ENCODE results near the gene HIVEP1.
"Not testable (repeated sequence)": the region's sequence is repeated elsewhere in the genome, so short reads cannot be mapped to it uniquely, and the experiment has no call there.

The HIVEP1 gene

GRCh38 chr6:12084681-12085080 lies 72.6 kb downstream of the HIVEP1 start:
- DNase-seq (ENCODE audit: low spot score) = no peak

DNA sequence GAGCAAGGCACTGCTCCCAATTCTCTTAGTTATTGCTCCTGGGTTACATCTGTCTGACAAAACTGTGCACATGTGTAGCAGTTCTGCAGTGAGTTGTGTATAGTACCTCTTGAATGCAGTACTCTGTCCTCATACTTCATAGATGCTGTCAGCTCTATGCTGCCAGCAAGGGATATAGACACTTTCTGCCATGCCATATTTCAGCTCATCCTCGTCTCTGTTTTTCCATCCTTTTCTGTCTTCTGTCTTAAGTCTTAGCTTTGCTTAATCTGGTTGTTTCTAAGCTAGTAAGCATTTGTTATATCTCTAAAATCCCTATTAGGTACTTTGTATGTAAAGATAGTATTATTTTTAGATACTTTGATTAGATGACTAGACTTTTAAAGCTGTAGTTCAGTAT lies 76.4 kb downstream of the HIVEP1 start:
- DNase-seq (ENCODE audit: low spot score) = no peak

- no peak for DNase-seq (ENCODE audit: low spot score)
Measured at GRCh38 chr6:12090714-12091113, 78.6 kb downstream of the HIVEP1 start.

- no peak for DNase-seq (ENCODE audit: low spot score)
Measured at GRCh38 chr6:12092762-12093161, 80.7 kb downstream of the HIVEP1 start.

DNA sequence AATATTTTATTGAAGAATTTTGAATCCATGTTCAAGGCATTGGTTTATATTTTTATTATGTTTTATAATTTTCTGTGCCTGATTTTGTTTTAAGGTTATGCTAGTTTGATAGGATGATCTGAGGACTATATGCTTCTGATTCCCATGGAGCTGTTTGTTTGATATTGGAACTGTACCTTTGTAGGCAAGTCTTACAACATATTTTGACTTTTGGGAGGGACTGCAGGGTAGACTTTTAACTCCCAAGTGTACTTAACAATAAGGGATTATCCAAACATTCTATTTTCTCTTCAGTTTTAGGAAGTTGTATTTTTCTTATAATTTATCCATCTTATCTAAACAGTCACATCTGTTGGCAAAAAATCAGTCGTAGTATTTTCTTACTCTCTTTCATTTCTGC lies 82.6 kb downstream of the HIVEP1 start:
- DNase-seq (ENCODE audit: low spot score) = no peak

DNA sequence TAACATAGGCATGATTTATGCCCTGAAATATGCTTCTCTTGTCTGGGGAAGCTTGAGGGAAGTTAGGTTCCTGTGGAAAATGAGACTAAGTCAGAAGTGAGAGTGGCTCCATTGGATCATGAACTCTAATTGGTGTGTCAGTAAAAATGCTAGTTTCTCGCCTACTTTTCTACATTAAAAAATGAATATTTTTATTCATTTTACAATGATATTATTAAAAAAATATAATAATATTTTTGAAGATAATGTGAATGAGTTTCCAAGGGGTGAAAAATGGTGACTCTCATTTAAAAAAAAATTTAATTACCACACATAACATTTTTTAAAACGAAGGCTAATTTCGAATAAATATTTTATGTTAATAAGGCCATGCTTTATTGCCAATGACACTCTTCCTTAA lies 84.2 kb downstream of the HIVEP1 start:
- DNase-seq (ENCODE audit: low spot score) = no peak

DNA sequence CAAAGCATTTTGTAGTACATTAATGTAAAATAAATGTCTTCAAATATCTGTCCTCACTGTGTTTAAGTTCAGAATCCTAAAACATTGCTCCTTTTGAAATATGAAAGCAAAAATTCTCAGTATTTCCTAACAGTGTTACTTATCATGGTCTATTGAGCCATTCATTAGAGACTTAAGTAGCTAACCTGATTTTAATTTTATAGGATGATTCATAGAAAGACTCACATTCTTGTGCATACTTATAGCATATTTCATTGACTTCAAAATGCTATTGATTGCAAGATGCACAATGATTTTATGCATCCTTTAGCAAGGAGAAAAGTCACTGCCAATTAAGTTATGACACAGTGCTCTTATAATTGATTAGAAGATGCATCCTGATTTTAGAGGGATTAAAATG lies 85.7 kb downstream of the HIVEP1 start:
- DNase-seq (ENCODE audit: low spot score) = no peak

DNA sequence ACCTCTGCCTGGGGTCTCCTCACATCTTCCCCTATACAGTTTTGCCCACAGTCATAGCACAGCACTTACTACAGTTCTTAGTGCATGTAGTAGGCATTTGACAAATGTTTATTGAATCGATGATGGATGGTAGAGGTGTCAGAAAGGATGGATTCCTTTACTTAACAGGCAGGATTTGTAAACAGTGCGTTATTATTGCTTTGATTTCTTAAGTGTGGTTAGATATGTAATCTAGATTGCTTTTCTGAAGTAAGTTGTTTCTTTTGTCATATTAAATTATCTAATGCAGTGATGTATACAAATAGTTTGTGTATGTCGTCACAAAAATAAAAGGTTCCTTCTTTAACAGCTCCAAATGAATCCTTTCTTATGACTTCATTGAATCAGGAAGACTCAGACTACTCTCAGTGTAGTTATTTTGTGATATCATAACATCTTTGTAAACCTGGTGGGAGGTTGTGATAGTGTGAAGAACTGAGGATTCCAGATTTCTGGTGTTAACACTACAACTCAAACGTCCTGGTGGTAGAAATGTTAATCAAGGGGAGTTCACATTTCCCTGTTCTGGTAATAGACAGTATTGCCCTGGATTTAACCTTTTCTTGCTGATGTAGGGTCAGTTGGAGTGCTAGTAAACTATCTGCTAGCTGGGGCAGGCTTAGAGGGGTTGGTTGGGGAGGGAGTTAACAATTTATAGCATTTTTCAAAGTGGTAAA lies 87.7 kb downstream of the HIVEP1 start:
- DNase-seq (ENCODE audit: low spot score) = no peak

GRCh38 chr6:12101048-12101447 lies 88.9 kb downstream of the HIVEP1 start:
- no peak for DNase-seq (ENCODE audit: low spot score)

DNA sequence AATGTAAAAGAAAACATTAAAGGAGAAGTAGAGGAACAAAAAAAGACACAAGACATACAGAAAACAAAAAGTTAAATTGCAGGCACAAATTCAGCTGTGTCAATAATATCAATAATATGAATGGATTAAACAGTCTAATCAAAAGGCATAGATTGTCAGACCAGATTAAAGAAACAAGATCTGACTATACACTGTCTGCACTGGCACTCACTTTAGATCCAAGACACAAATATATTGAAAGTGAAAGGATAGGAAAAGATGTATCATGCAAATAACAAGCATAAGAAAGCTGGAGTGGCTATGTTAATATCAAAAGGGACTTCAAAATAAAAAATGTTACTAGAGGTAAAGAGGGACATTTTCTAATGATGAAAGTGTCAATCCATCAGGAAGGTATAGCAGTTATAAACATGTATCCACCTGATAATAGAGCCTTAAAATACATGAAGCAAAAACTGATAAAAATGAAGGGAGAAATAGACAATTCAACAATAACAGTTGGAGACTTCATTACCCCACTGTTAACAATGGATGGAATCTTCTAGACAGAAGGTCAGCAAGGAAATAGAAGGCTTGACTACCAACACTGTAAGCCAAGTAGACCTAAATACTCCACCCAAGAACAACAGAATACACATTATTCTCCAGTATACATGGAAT lies 89.7 kb downstream of the HIVEP1 start:
- DNase-seq (ENCODE audit: low spot score) = no peak

DNA sequence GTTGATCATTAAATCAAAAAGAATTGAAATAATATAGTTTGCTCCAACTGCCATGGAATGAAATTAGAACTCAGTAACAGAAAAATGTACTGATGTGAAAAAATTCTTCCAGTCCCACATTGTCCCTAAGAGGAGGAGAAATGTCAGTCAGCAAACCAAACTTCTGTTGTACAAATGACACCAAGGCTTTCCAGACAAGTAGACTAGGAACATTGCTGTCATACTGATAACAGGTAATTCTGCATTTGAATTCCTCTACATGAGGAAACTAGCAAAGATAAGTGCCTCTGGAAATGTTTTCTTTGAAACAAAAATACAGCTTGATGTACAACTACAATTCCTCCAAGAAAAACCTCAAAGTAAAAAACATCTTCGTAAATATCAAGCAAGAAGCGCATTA lies 90.2 kb downstream of the HIVEP1 start:
- no peak for DNase-seq (ENCODE audit: low spot score)

DNA sequence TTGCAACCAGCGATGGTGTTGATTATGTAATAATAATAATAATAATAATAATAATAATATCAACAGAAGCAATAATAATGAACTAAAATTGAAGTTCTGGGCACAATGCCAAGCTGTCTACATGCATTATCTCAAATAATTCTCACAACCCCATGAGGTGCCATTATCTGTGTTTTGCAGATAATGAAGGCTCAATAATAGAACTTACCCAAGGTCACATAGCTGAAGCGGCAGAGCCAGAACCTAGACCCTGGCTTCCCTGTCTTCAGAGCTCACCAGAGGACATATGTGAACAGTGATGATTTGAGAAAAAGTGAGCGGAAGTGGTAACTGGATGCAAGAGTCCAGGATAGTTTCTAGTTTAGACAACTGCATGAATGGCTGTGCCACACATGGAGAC lies 91.0 kb downstream of the HIVEP1 start:
- no peak for DNase-seq (ENCODE audit: low spot score)

DNA sequence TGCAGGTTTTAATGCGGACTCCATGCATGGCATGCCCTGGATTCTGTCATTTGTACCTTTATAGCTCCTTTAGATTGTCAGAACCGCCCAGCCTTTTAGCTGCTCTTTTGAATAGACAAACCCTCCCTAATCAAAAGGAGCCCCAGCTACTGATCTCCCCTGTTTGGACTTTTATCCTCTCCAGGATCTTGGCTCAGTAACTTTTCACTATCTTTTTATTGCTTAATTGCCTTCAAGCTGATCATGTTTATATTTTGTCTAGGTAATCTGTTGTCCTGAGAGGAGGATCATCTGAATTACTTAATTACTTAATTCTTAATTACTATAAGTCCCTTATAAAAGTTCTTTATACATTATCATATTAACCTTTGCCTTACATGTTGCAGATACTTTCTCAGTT lies 93.2 kb downstream of the HIVEP1 start:
- no peak for DNase-seq (ENCODE audit: low spot score)

DNA sequence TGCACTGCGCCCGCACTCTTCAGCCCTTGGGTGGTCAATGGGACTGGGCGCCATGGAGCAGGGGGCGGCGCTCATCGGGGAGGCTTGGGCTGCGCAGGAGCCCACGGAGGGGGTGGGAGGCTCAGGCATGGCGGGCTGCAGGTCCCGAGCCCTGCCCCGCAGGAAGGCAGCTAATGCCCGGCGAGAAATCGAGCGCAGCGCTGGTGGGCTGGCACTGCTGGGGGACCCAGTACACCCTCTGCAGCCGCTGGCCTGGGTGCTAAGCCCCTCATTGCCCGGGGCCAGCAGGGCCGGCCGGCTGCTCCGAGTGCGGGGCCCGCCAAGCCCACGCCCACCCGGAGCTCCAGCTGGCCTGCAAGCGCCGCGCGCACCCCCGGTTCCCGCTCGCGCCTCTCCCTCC lies 96.3 kb downstream of the HIVEP1 start:
- not testable (repeated sequence) for DNase-seq (ENCODE audit: low spot score)

GRCh38 chr6:12110523-12111362 lies 98.6 kb downstream of the HIVEP1 start:
- no peak for DNase-seq (ENCODE audit: low spot score)

DNA sequence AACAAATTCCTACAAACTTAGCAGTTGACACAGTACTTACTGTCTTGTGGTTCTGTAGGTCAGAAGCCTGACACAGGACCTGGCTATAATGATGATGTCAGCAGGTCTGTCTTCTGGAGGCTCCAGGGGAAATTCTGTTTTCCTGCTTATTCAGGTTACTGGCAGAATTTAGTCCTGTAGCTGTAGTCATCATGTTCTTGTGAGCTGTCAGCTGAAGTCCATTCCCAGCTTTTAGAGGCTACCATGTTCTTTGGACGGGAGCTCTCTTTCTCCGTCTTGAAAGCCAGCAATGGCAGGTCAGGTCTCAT lies 99.2 kb downstream of the HIVEP1 start:
- no peak for DNase-seq (ENCODE audit: low spot score)

DNA sequence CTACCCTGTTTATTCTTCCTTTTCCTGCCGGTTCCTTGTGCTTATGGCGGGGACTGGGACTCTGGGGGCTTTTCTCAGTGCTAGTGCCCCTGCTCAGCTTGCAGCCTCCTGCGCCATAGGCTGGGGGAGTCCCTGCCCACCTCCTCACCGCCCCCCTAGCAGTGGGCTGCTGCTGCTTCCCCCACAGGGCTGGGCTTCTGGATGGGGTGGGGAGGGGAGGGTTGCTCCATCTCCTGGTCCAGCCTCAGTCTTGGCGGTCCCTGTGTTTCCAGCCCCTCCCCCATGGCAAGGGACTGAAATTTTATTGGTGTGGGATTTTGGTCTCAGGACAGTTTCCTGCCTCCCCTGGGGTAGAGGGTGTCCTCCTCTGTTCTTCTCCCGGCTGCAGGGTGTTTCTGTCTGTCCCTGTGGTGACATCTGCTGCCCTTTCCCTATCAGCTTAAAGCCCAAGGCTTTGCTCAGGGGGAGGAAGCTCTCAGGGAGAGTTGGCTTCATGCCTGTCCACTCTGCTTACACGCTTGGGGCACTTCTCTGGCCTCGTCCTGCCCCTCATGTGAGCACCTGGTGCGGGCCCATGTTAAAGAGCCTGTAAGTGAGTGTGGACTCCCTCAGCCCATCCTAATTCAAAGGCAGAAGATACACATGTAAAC lies 100.6 kb downstream of the HIVEP1 start:
- no peak for DNase-seq (ENCODE audit: low spot score)

GRCh38 chr6:12113190-12113577 lies 101.1 kb downstream of the HIVEP1 start:
- DNase-seq (ENCODE audit: low spot score) = peak; percentile 62

DNA sequence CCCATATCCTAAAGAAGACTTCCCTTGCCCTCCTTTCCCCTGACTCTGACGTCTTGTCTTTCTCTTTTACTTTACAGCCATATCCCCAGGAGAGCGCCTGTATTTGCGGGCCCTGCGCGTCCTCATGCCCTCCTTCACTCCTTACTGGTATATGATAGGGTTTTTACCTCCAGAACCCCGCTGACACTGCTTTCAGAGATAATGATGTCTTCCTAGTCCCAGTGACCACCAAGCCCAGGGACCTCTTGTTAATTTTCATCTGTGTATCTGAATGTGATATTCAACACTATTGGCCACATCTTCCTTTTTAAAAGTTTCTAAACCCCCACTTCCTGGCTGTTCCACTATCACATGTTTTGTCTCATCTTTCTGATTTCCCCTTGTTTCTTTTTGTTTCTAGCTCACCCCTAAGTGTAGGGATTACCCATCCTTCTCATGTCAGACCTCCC lies 102.0 kb downstream of the HIVEP1 start:
- no peak for DNase-seq (ENCODE audit: low spot score)

- DNase-seq (ENCODE audit: low spot score) = no peak
Measured at GRCh38 chr6:12115001-12115400, 102.9 kb downstream of the HIVEP1 start.

GRCh38 chr6:12115492-12115891 lies 103.4 kb downstream of the HIVEP1 start:
- no peak for DNase-seq (ENCODE audit: low spot score)

- no peak for DNase-seq (ENCODE audit: low spot score)
Measured at GRCh38 chr6:12116264-12116800, 104.2 kb downstream of the HIVEP1 start.

Measured in hepatic stellate cell (primary cell).